HEK293 (cell line): Measurements from ENCODE around the gene NPM3.

Experiments
- CTCF ChIA-PET: fragments of 350-600 bp; formaldehyde crosslinking; extraction: SDS; loops from one replicate; lab custom pipeline; 2021; ENCODE audit warnings: antibody characterized with exemption; lab: Yijun Ruan, JAX
- POLR2A ChIA-PET: fragments of 300-600 bp; formaldehyde crosslinking; extraction: SDS; loops from one replicate; lab custom pipeline; 2020; ENCODE audit warnings: antibody characterized with exemption, inconsistent platforms; lab: Yijun Ruan, JAX
- H3K27ac ChIP-seq: fragments of 200-500 bp; sonication (Bioruptor generic); 2 replicates; pipeline ENCODE4 v1.5.1; 2014; ENCODE audit warnings: low read depth, low read length, control low read depth, inconsistent platforms; ENCODE audit errors: extremely low read depth
- H3K36me3 ChIP-seq, 2 experiments: fragments of 200-500 bp in 1 of 2; sonication (Bioruptor generic) in 1 of 2; 1 replicate in 1 of 2; 2 replicates in 1 of 2; pipeline ENCODE4 v1.5.1; 2014 to 2017; ENCODE audit warnings: inconsistent platforms in 2 of 2, low read length in 2 of 2; ENCODE audit not compliant: control insufficient read depth in 2 of 2, insufficient read depth in 1 of 2
- H3K4me1 ChIP-seq: fragments of 200-500 bp; sonication (Bioruptor generic); 2 replicates; pipeline ENCODE4 v1.5.1; 2014; ENCODE audit warnings: mild to moderate bottlenecking, low read length, inconsistent platforms; ENCODE audit not compliant: control insufficient read depth, insufficient read depth
- H3K4me3 ChIP-seq: 2 replicates; pipeline ENCODE4 v1.5.1; 2011; ENCODE audit warnings: low read depth, mild to moderate bottlenecking, control low read depth, low read length, moderate library complexity
- H3K9me3 ChIP-seq: fragments of 200-500 bp; sonication (Bioruptor generic); 2 replicates; pipeline ENCODE4 v1.5.1; 2014; ENCODE audit warnings: low read depth, low read length, inconsistent platforms; ENCODE audit not compliant: control insufficient read depth, insufficient read depth
- OSR2 ChIP-seq: fragments of 450-650 bp; formaldehyde crosslinking; IDR thresholded peaks from 2 replicates; pipeline ENCODE4 v1.5.1; 2016; ENCODE audit warnings: missing biosample characterization, missing genetic modification characterization
- SCRT2 ChIP-seq: fragments of 450-650 bp; formaldehyde crosslinking; IDR thresholded peaks from 2 replicates; pipeline ENCODE4 v1.5.1; 2016; ENCODE audit warnings: missing biosample characterization, missing genetic modification characterization
- SP2 ChIP-seq: fragments of 450-650 bp; formaldehyde crosslinking; IDR thresholded peaks from 2 replicates; pipeline ENCODE4 v1.5.1; 2016; ENCODE audit warnings: missing biosample characterization, missing genetic modification characterization
- ZBTB11 ChIP-seq: fragments of 450-650 bp; formaldehyde crosslinking; conservative IDR thresholded peaks from 2 replicates; pipeline ENCODE4 v1.5.1; 2016; ENCODE audit warnings: low read depth, missing biosample characterization, missing genetic modification characterization
- ZBTB17 ChIP-seq: fragments of 450-650 bp; formaldehyde crosslinking; IDR thresholded peaks from 2 replicates; pipeline ENCODE4 v1.5.1; 2016; ENCODE audit warnings: missing biosample characterization, missing genetic modification characterization
- ZBTB20 ChIP-seq: fragments of 450-650 bp; formaldehyde crosslinking; IDR thresholded peaks from 2 replicates; pipeline ENCODE4 v1.5.1; 2016; ENCODE audit warnings: missing biosample characterization, missing genetic modification characterization
- ZNF157 ChIP-seq: fragments of 450-650 bp; formaldehyde crosslinking; IDR thresholded peaks from 2 replicates; pipeline ENCODE4 v1.5.1; 2016; ENCODE audit warnings: missing biosample characterization, missing genetic modification characterization
- ZNF169 ChIP-seq: fragments of 450-650 bp; formaldehyde crosslinking; IDR thresholded peaks from 2 replicates; pipeline ENCODE4 v1.5.1; 2016; ENCODE audit warnings: missing biosample characterization, missing genetic modification characterization
- ZNF202 ChIP-seq: fragments of 450-650 bp; formaldehyde crosslinking; IDR thresholded peaks from 2 replicates; pipeline ENCODE4 v1.5.1; 2016; ENCODE audit warnings: missing biosample characterization, missing genetic modification characterization, borderline replicate concordance
- ZNF423 ChIP-seq: fragments of 450-650 bp; formaldehyde crosslinking; IDR thresholded peaks from 2 replicates; pipeline ENCODE4 v1.5.1; 2016; ENCODE audit warnings: missing biosample characterization, missing genetic modification characterization
- ZNF513 ChIP-seq: fragments of 450-650 bp; IDR thresholded peaks from 2 replicates; pipeline ENCODE4 v1.5.1; 2018; ENCODE audit warnings: missing biosample characterization, missing genetic modification characterization
- ZNF549 ChIP-seq: fragments of 450-650 bp; IDR thresholded peaks from 2 replicates; pipeline ENCODE4 v1.5.1; 2018; ENCODE audit warnings: missing biosample characterization, missing genetic modification characterization, mild to moderate bottlenecking, inconsistent platforms, moderate library complexity
- ZNF791 ChIP-seq: fragments of 450-650 bp; formaldehyde crosslinking; IDR thresholded peaks from 2 replicates; pipeline ENCODE4 v1.5.1; 2016; ENCODE audit warnings: missing biosample characterization, missing genetic modification characterization
- ZSCAN5A ChIP-seq: fragments of 450-650 bp; formaldehyde crosslinking; IDR thresholded peaks from 2 replicates; pipeline ENCODE4 v1.5.1; 2016; ENCODE audit warnings: missing biosample characterization, missing genetic modification characterization
- TF ChIP-seq, protein P1 (sequence below): fragments of 450-650 bp; formaldehyde crosslinking; IDR thresholded peaks from 2 replicates; pipeline ENCODE4 v1.5.1; 2017; ENCODE audit warnings: missing biosample characterization, mild to moderate bottlenecking, missing genetic modification characterization, moderate library complexity

The NPM3 gene

GRCh38 chr10:101781984-101782810, 1.0 kb downstream of the NPM3 start (continued):
- TF ChIP-seq, protein P1, sequence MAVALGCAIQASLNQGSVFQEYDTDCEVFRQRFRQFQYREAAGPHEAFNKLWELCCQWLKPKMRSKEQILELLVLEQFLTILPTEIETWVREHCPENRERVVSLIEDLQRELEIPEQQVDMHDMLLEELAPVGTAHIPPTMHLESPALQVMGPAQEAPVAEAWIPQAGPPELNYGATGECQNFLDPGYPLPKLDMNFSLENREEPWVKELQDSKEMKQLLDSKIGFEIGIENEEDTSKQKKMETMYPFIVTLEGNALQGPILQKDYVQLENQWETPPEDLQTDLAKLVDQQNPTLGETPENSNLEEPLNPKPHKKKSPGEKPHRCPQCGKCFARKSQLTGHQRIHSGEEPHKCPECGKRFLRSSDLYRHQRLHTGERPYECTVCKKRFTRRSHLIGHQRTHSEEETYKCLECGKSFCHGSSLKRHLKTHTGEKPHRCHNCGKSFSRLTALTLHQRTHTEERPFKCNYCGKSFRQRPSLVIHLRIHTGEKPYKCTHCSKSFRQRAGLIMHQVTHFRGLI (tag by site-specific recombination), result no peak
- TF ChIP-seq ZBTB11 (no peak), SCRT2 (peak; percentile 97), ZNF513 (tag by site-specific recombination) (peak; percentile 84), ZSCAN5A (no peak), SP2 (peak; percentile 19; the same call in 1 of the 2 replicates), ZBTB17 (tag by site-specific recombination) (no peak), ZNF791 (tag by site-specific recombination) (no peak)

DNA sequence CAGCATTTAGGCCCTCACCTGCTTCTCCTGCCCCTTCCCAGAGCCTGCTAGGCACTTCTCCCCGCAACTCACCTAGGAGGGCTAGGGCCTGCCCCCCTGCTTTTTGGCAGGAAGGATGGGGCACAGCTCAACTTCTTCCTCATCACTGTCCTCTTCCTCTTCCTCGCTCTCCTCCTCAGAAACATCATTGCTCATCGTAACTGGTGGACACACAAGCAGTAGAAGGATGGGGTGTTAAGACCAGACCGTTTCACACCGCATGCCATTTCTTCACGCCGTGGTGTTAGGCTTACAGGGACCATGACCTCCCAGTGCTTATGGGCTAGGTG, 1.6 kb downstream of the NPM3 start:
- Histone ChIP-seq H3K27ac (no peak overlapping the region), H3K9me3 (no peaks in the 10 kb centered on the region), H3K4me1 (peaks cover 18% of the 10 kb centered on the region), H3K36me3 (peaks cover 8 to 35% of the 10 kb centered on the region in 2 experiments), H3K4me3 (no peak overlapping the region)
- POLR2A ChIA-PET, result interaction anchor here (0.6 to 1.3 kb wide), 5 partner anchors 12 to 193 kb away, joined by 3 to 11 read pairs (median 3); partner anchors contain the start of genes DPCD, OGA and POLL
- CTCF ChIA-PET, result interaction anchor here (0.5 to 8.1 kb wide), 52 partner anchors 8 to 1355 kb away, joined by 3 to 203 read pairs (median 4); partner anchors contain the start of genes DPCD, OGA and POLL
- TF ChIP-seq, protein P1 (tag by site-specific recombination), result no peak
- no peak for TF ChIP-seq ZNF202 (tag by site-specific recombination)
- TF ChIP-seq ZNF423 (tag by site-specific recombination), result no peak
- no peak for TF ChIP-seq ZBTB20 (tag by site-specific recombination)
- no peak for TF ChIP-seq ZNF157 (tag by site-specific recombination)
- no peak for TF ChIP-seq ZNF549
- no peak for TF ChIP-seq ZNF169 (tag by site-specific recombination)
- TF ChIP-seq OSR2 (tag by site-specific recombination), result no peak
- TF ChIP-seq ZNF513 (tag by site-specific recombination), result peak; percentile 75
